Mesendoderm (in vitro differentiated cells): ENCODE results near the gene DLG2.

Experiments
- DNase-seq: peaks from one replicate; pipeline ENCODE4 v3.0.0; 2013
- H2AK5ac ChIP-seq: 2 replicates; pipeline ENCODE4 v1.6.1; 2013; ENCODE audit warnings: low read length, inconsistent platforms
- H2BK120ac ChIP-seq: 2 replicates; pipeline ENCODE4 v1.6.1; 2013; ENCODE audit warnings: low read depth, mild to moderate bottlenecking, low read length, moderate library complexity, mixed read lengths
- H2BK15ac ChIP-seq: replicated peaks from 2 replicates; pipeline ENCODE4 v1.6.1; 2013; ENCODE audit warnings: low read depth, mild to moderate bottlenecking, moderate library complexity
- H2BK5ac ChIP-seq: 2 replicates; pipeline ENCODE4 v1.6.1; 2013; ENCODE audit warnings: low read length, inconsistent platforms
- H3K18ac ChIP-seq: 2 replicates; pipeline ENCODE4 v1.6.1; 2013; ENCODE audit warnings: mild to moderate bottlenecking, low read length, mixed read lengths
- H3K23ac ChIP-seq: one replicate; pipeline ENCODE4 v1.6.1; 2013; ENCODE audit warnings: low read length
- H3K27ac ChIP-seq: 2 replicates; pipeline ENCODE4 v1.5.1; 2013; ENCODE audit warnings: low read depth, mild to moderate bottlenecking, inconsistent platforms, low read length, moderate library complexity
- H3K27me3 ChIP-seq: 2 replicates; pipeline ENCODE4 v1.6.1; 2013; ENCODE audit warnings: low read length, control low read depth, mild to moderate bottlenecking, inconsistent platforms; ENCODE audit not compliant: insufficient read depth, poor library complexity
- H3K36me3 ChIP-seq: 2 replicates; pipeline ENCODE4 v1.6.1; 2013; ENCODE audit warnings: low read length, inconsistent platforms; ENCODE audit not compliant: control insufficient read depth, insufficient read depth
- H3K4ac ChIP-seq: one replicate; pipeline ENCODE4 v1.6.1; 2013; ENCODE audit warnings: low read depth, mild to moderate bottlenecking, low read length, moderate library complexity
- H3K4me1 ChIP-seq: 2 replicates; pipeline ENCODE4 v1.6.1; 2013; ENCODE audit warnings: low read depth, low read length, inconsistent platforms; ENCODE audit not compliant: control insufficient read depth
- H3K4me2 ChIP-seq: 2 replicates; pipeline ENCODE4 v1.6.1; 2013; ENCODE audit warnings: low read length
- H3K4me3 ChIP-seq: 2 replicates; pipeline ENCODE4 v1.5.1; 2013; ENCODE audit warnings: mild to moderate bottlenecking, low read length
- H3K56ac ChIP-seq: one replicate; pipeline ENCODE4 v1.6.1; 2013; ENCODE audit warnings: low read length
- H3K79me1 ChIP-seq: 2 replicates; pipeline ENCODE4 v1.6.1; 2013; ENCODE audit warnings: low read length, inconsistent platforms
- H3K79me2 ChIP-seq: 2 replicates; pipeline ENCODE4 v1.6.1; 2013; ENCODE audit warnings: mild to moderate bottlenecking, low read length; ENCODE audit not compliant: control insufficient read depth, insufficient read depth
- H3K9ac ChIP-seq: 2 replicates; pipeline ENCODE4 v1.6.1; 2013; ENCODE audit warnings: low read length, inconsistent platforms
- H4K5ac ChIP-seq: one replicate; pipeline ENCODE4 v1.6.1; 2013; ENCODE audit warnings: low read length
- H4K8ac ChIP-seq: one replicate; pipeline ENCODE4 v1.6.1; 2013; ENCODE audit warnings: low read depth, mild to moderate bottlenecking, control low read depth, low read length, moderate library complexity
- WGBS: extraction: QIAGEN DNeasy Blood & Tissue Kit; methylation state at CpG from one replicate; pipeline ENCODE4 v1.1.7; 2013; ENCODE audit warnings: low lambda C conversion rate, missing lambda C conversion rate; ENCODE audit not compliant: insufficient coverage; ENCODE audit errors: extremely low coverage; 5-methylcytosine and 5-hydroxymethylcytosine counted together

Gene DLG2

DNA sequence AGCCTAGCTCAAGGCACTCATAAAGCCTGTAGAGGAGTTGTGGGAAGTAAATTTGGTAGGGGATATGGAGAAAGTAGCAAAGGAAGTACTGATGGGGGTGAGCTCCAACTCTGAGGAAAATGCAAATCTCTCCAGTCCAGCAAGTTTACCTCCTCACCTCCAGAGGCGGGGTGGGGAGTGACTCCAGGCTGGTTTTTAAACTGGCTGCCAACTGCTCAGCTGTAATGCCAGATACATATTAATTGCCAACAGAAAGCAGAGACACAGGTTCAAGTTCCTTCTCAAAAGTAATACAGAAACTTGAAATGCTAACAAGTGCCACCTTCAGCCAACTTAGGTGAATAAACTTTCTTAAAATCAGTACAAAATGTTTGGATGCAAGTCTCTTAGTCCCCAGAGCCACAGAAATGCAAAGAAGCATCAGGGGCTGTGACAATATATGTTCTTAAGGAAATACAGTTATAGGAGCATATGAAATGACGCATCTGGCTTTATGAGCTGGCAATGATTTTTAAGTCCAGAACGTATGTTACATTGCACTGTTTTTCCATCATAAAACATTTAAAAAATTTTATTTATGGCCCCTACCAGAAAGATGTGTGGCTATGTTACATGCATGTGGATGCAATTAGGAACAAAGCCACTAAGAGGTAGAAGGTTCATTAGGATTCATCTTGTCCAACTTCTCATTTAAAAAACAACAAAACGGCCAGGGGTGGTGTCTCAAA lies 1904.6 kb downstream of the DLG2 start:
- Histone ChIP-seq H2AK5ac (no peak overlapping the region), H3K36me3 (no peaks in the 10 kb centered on the region), H4K5ac (no peak overlapping the region), H2BK15ac (no peak overlapping the region), H3K4me3 (no peak overlapping the region), H3K27me3 (no peaks in the 10 kb centered on the region), H3K23ac (no peak overlapping the region), H3K79me2 (no peaks in the 10 kb centered on the region), H3K9ac (peak overlapping the region; percentile 27), H2BK120ac (peak overlapping the region; percentile 90), H3K27ac (peak overlapping the region; percentile 98), H4K8ac (no peak overlapping the region), H3K4ac (peak overlapping the region; percentile 96), H3K4me1 (peaks cover 14% of the 10 kb centered on the region), H3K4me2 (no peak overlapping the region), H3K79me1 (peaks cover 2% of the 10 kb centered on the region), H2BK5ac (peak overlapping the region; percentile 25), H3K56ac (peak overlapping the region; percentile 67), H3K18ac (peak overlapping the region; percentile 99)
- peak; percentile 45 for DNase-seq
- no CpG with 5 or more reads among the region's 4 CpGs for WGBS

DNA sequence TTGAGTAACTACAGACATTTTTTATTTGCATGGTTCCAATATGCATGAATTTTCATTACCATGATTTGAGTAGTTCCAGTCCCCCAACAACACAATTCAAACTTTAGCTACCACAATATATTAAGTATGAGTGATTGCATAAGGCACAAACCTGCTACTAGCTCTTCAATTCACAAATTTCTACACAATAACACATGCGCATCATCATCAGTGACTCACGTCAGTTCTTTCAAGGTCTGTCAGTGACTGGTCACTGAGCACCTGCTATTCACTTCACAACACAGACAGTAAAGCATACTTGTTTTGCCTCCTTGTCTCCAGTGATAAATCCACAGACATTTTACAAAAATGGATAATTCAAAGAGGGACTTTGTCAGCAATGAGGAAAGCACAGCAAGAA lies 1905.9 kb downstream of the DLG2 start:
- Histone ChIP-seq H3K4me2 (no peak overlapping the region), H3K27ac (no peak overlapping the region), H3K79me2 (no peaks in the 10 kb centered on the region), H2BK5ac (no peak overlapping the region), H3K79me1 (peaks cover 2% of the 10 kb centered on the region), H3K56ac (no peak overlapping the region), H3K27me3 (no peaks in the 10 kb centered on the region), H4K5ac (no peak overlapping the region), H2BK120ac (no peak overlapping the region), H2BK15ac (peak overlapping the region; percentile 98), H4K8ac (no peak overlapping the region), H3K4me1 (peaks cover 10% of the 10 kb centered on the region), H3K36me3 (no peaks in the 10 kb centered on the region), H3K9ac (no peak overlapping the region), H2AK5ac (no peak overlapping the region), H3K23ac (no peak overlapping the region), H3K4me3 (no peak overlapping the region), H3K18ac (peak overlapping the region; percentile 60), H3K4ac (no peak overlapping the region)
- no CpG with 5 or more reads among the region's 2 CpGs for WGBS
- peak; percentile 47 for DNase-seq

DNA sequence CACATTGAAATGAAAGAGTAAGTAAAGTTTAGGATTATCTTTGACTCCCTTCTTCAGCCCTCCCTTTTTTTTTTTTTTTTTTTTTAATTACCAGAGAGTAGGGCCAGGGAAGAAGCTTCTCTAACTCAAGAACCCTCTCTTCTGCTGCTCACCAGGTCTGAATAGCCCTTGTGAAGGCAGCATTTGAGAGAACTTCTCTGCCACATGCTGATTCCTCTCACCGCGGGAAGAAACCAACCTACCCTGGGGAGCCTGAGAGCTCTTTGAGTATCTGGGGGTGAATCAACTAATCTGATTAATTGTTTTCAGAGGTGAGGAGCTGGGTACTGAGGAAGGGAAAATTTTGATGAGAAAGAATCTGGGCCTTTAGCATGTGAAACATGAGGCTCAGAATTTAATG lies 1906.5 kb downstream of the DLG2 start:
- Histone ChIP-seq H3K27ac (peak overlapping the region; percentile 46), H3K9ac (no peak overlapping the region), H3K27me3 (no peaks in the 10 kb centered on the region), H3K4me2 (no peak overlapping the region), H3K79me2 (no peaks in the 10 kb centered on the region), H3K4me3 (no peak overlapping the region), H4K5ac (no peak overlapping the region), H3K56ac (no peak overlapping the region), H3K4ac (peak overlapping the region; percentile 12), H3K79me1 (peaks cover 2% of the 10 kb centered on the region), H3K18ac (no peak overlapping the region), H2BK5ac (no peak overlapping the region), H3K23ac (no peak overlapping the region), H3K4me1 (peaks cover 10% of the 10 kb centered on the region), H2BK15ac (no peak overlapping the region), H2BK120ac (no peak overlapping the region), H3K36me3 (no peaks in the 10 kb centered on the region), H2AK5ac (no peak overlapping the region), H4K8ac (no peak overlapping the region)
- WGBS = no CpG with 5 or more reads among the region's 2 CpGs
- peak; percentile 74 for DNase-seq

DNA sequence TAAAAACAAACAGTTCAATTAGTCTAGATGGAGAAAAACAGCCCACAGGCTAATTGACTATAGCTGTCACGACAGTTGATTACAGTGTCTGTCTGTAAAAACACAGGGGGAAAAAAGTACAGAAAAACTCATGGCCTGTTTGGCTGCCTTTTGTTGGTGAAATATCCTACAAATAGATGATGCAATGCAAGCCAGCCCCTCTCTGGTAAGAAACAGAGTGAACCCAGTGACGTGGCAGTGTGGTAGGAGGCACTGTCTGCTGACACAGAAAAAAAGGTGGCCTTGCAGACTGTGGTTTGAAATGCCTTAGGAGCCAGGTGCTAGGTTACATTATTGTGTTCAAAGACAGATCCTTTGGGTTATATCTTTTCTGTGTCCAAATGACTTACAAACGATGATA lies 1909.6 kb downstream of the DLG2 start:
- Histone ChIP-seq H3K79me1 (peaks cover 2% of the 10 kb centered on the region), H3K9ac (no peak overlapping the region), H2BK120ac (no peak overlapping the region), H3K23ac (no peak overlapping the region), H3K4me3 (no peak overlapping the region), H3K79me2 (no peaks in the 10 kb centered on the region), H3K27ac (no peak overlapping the region), H2BK15ac (peak overlapping the region; percentile 37), H3K36me3 (no peaks in the 10 kb centered on the region), H3K27me3 (no peaks in the 10 kb centered on the region), H3K4me2 (no peak overlapping the region), H3K4ac (no peak overlapping the region), H3K4me1 (peaks cover 6% of the 10 kb centered on the region), H2BK5ac (no peak overlapping the region), H2AK5ac (no peak overlapping the region), H3K18ac (peak overlapping the region; percentile 4), H4K8ac (no peak overlapping the region), H3K56ac (peak overlapping the region; percentile 11), H4K5ac (no peak overlapping the region)
- DNase-seq = peak; percentile 59
- no CpG with 5 or more reads among the region's 3 CpGs for WGBS

DNA sequence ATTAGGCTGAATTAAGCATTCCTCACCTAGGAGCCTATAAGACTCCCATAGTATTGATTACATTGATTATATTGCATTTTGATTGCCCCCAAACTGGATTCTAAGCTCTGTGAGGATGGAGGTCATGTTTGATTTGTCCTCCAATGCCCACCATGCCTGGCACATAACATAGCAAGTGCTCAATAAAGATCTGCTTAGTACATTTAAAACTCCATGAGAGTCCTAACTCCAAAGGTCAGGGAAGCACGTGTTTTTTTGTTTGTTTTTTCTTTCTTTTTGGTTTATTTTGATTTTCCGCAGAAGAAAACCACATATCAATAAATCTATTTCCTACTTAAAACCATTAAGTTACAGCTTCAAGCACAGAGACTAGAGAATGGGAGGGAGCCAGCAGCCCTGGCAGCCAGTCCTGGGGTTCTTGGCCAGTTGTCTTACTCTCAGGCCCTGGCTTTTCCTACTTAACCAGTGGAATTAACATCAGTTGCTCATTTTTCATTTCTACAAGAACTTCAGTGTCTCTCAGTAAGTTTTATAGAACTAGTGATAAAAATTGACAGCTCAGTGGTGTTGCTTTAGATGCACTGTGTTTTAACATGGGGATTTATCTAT lies 1911.1 kb downstream of the DLG2 start:
- Histone ChIP-seq H3K27ac (no peak overlapping the region), H3K56ac (no peak overlapping the region), H3K27me3 (no peaks in the 10 kb centered on the region), H3K23ac (no peak overlapping the region), H3K36me3 (no peaks in the 10 kb centered on the region), H3K9ac (no peak overlapping the region), H2BK15ac (no peak overlapping the region), H4K5ac (no peak overlapping the region), H3K79me2 (no peaks in the 10 kb centered on the region), H2BK120ac (no peak overlapping the region), H2AK5ac (no peak overlapping the region), H3K4me2 (no peak overlapping the region), H3K79me1 (peaks cover 2% of the 10 kb centered on the region), H4K8ac (no peak overlapping the region), H3K4me1 (peaks cover 3% of the 10 kb centered on the region), H3K18ac (peak overlapping the region; percentile 8), H3K4ac (no peak overlapping the region), H2BK5ac (no peak overlapping the region), H3K4me3 (no peak overlapping the region)
- WGBS = no CpG with 5 or more reads among the region's 2 CpGs
- DNase-seq = no peak
